ENCODE results near the gene CNOT6L.
"Not testable (repeated sequence)": the region's sequence is repeated elsewhere in the genome, so short reads cannot be mapped to it uniquely, and the experiment has no call there.

Gene CNOT6L

GRCh38 chr4:77795326-77795725 lies 23.8 kb downstream of the CNOT6L start:
- Histone ChIP-seq H3K36me3 (ENCODE audit: insufficient read depth, insufficient read length, low read length) (no peaks in the 10 kb centered on the region), H3K4me3 (ENCODE audit: insufficient read length, low read depth) (no peak overlapping the region), H3K9ac (ENCODE audit: insufficient read length, low read depth) (no peak overlapping the region), H3K9me3 (ENCODE audit: insufficient read depth, low read length) (no peaks in the 10 kb centered on the region), H3K27me3 (ENCODE audit: insufficient read depth, insufficient read length) (no peaks in the 10 kb centered on the region), H3K4me1 (ENCODE audit: insufficient read depth, insufficient read length) (no peaks in the 10 kb centered on the region)
- TF ChIP-seq SUZ12 (IDR thresholded peaks at IDR 0.05; ENCODE audit: extremely low read depth, insufficient read depth, insufficient read length) (no peak), ZNF274 (IDR thresholded peaks at IDR 0.05; ENCODE audit: low read depth, low read length) (no peak), YY1 (IDR thresholded peaks at IDR 0.05; ENCODE audit: insufficient read depth, insufficient read length) (no peak)
- DNase-seq (ENCODE audit: low read depth, low spot score): no peak

- no peak for DNase-seq (ENCODE audit: low read depth, low spot score)
- Histone ChIP-seq H3K4me1 (ENCODE audit: insufficient read depth, insufficient read length) (no peaks in the 10 kb centered on the region), H3K36me3 (ENCODE audit: insufficient read depth, insufficient read length, low read length) (no peaks in the 10 kb centered on the region), H3K9ac (ENCODE audit: insufficient read length, low read depth) (no peak overlapping the region), H3K9me3 (ENCODE audit: insufficient read depth, low read length) (no peaks in the 10 kb centered on the region), H3K4me3 (ENCODE audit: insufficient read length, low read depth) (no peak overlapping the region), H3K27me3 (ENCODE audit: insufficient read depth, insufficient read length) (no peaks in the 10 kb centered on the region)
- TF ChIP-seq SUZ12 (IDR thresholded peaks at IDR 0.05; ENCODE audit: extremely low read depth, insufficient read depth, insufficient read length) (no peak), ZNF274 (IDR thresholded peaks at IDR 0.05; ENCODE audit: low read depth, low read length) (no peak), YY1 (IDR thresholded peaks at IDR 0.05; ENCODE audit: insufficient read depth, insufficient read length) (no peak)
Observed at GRCh38 chr4:77790146-77790545, 29.0 kb downstream of the CNOT6L start.

GRCh38 chr4:77788990-77789389 lies 30.2 kb downstream of the CNOT6L start:
- no peaks in the 10 kb centered on the region for H3K4me1 ChIP-seq (ENCODE audit: insufficient read depth, insufficient read length)
- no peaks in the 10 kb centered on the region for H3K9me3 ChIP-seq (ENCODE audit: insufficient read depth, low read length)
- TF ChIP-seq SUZ12 (IDR thresholded peaks at IDR 0.05; ENCODE audit: extremely low read depth, insufficient read depth, insufficient read length) (no peak), YY1 (IDR thresholded peaks at IDR 0.05; ENCODE audit: insufficient read depth, insufficient read length) (no peak), ZNF274 (IDR thresholded peaks at IDR 0.05; ENCODE audit: low read depth, low read length) (no peak)
- H3K27me3 ChIP-seq (ENCODE audit: insufficient read depth, insufficient read length): no peaks in the 10 kb centered on the region
- no peak overlapping the region for H3K9ac ChIP-seq (ENCODE audit: insufficient read length, low read depth)
- no peak overlapping the region for H3K4me3 ChIP-seq (ENCODE audit: insufficient read length, low read depth)
- DNase-seq (ENCODE audit: low read depth, low spot score): no peak
- H3K36me3 ChIP-seq (ENCODE audit: insufficient read depth, insufficient read length, low read length): no peaks in the 10 kb centered on the region

GRCh38 chr4:77787969-77788368 lies 31.2 kb downstream of the CNOT6L start:
- DNase-seq (ENCODE audit: low read depth, low spot score): no peak
- no peaks in the 10 kb centered on the region for H3K9me3 ChIP-seq (ENCODE audit: insufficient read depth, low read length)
- H3K4me3 ChIP-seq (ENCODE audit: insufficient read length, low read depth): no peak overlapping the region
- no peaks in the 10 kb centered on the region for H3K27me3 ChIP-seq (ENCODE audit: insufficient read depth, insufficient read length)
- H3K36me3 ChIP-seq (ENCODE audit: insufficient read depth, insufficient read length, low read length): no peaks in the 10 kb centered on the region
- H3K9ac ChIP-seq (ENCODE audit: insufficient read length, low read depth): no peak overlapping the region
- TF ChIP-seq YY1 (IDR thresholded peaks at IDR 0.05; ENCODE audit: insufficient read depth, insufficient read length): no peak
- TF ChIP-seq ZNF274 (IDR thresholded peaks at IDR 0.05; ENCODE audit: low read depth, low read length): no peak
- TF ChIP-seq SUZ12 (IDR thresholded peaks at IDR 0.05; ENCODE audit: extremely low read depth, insufficient read depth, insufficient read length): no peak
- no peaks in the 10 kb centered on the region for H3K4me1 ChIP-seq (ENCODE audit: insufficient read depth, insufficient read length)

GRCh38 chr4:77785669-77786068 lies 33.5 kb downstream of the CNOT6L start:
- no peaks in the 10 kb centered on the region for H3K36me3 ChIP-seq (ENCODE audit: insufficient read depth, insufficient read length, low read length)
- no peak overlapping the region for H3K4me3 ChIP-seq (ENCODE audit: insufficient read length, low read depth)
- H3K9me3 ChIP-seq (ENCODE audit: insufficient read depth, low read length): no peaks in the 10 kb centered on the region
- DNase-seq (ENCODE audit: low read depth, low spot score): no peak
- TF ChIP-seq YY1 (IDR thresholded peaks at IDR 0.05; ENCODE audit: insufficient read depth, insufficient read length): no peak
- no peak for TF ChIP-seq SUZ12 (IDR thresholded peaks at IDR 0.05; ENCODE audit: extremely low read depth, insufficient read depth, insufficient read length)
- TF ChIP-seq ZNF274 (IDR thresholded peaks at IDR 0.05; ENCODE audit: low read depth, low read length): no peak
- H3K27me3 ChIP-seq (ENCODE audit: insufficient read depth, insufficient read length): no peaks in the 10 kb centered on the region
- H3K9ac ChIP-seq (ENCODE audit: insufficient read length, low read depth): no peak overlapping the region
- H3K4me1 ChIP-seq (ENCODE audit: insufficient read depth, insufficient read length): no peaks in the 10 kb centered on the region

GRCh38 chr4:77783895-77784294 lies 35.3 kb downstream of the CNOT6L start:
- H3K9me3 ChIP-seq (ENCODE audit: insufficient read depth, low read length): no peaks in the 10 kb centered on the region
- H3K9ac ChIP-seq (ENCODE audit: insufficient read length, low read depth): no peak overlapping the region
- H3K4me1 ChIP-seq (ENCODE audit: insufficient read depth, insufficient read length): no peaks in the 10 kb centered on the region
- H3K27me3 ChIP-seq (ENCODE audit: insufficient read depth, insufficient read length): no peaks in the 10 kb centered on the region
- DNase-seq (ENCODE audit: low read depth, low spot score): no peak
- no peak overlapping the region for H3K4me3 ChIP-seq (ENCODE audit: insufficient read length, low read depth)
- TF ChIP-seq ZNF274 (IDR thresholded peaks at IDR 0.05; ENCODE audit: low read depth, low read length) (no peak), YY1 (IDR thresholded peaks at IDR 0.05; ENCODE audit: insufficient read depth, insufficient read length) (no peak), SUZ12 (IDR thresholded peaks at IDR 0.05; ENCODE audit: extremely low read depth, insufficient read depth, insufficient read length) (no peak)
- no peaks in the 10 kb centered on the region for H3K36me3 ChIP-seq (ENCODE audit: insufficient read depth, insufficient read length, low read length)

- Histone ChIP-seq H3K27me3 (ENCODE audit: insufficient read depth, insufficient read length) (no peaks in the 10 kb centered on the region), H3K9ac (ENCODE audit: insufficient read length, low read depth) (no peak overlapping the region), H3K9me3 (ENCODE audit: insufficient read depth, low read length) (no peaks in the 10 kb centered on the region), H3K4me3 (ENCODE audit: insufficient read length, low read depth) (no peak overlapping the region), H3K4me1 (ENCODE audit: insufficient read depth, insufficient read length) (no peaks in the 10 kb centered on the region), H3K36me3 (ENCODE audit: insufficient read depth, insufficient read length, low read length) (no peaks in the 10 kb centered on the region)
- DNase-seq (ENCODE audit: low read depth, low spot score): no peak
- TF ChIP-seq ZNF274 (IDR thresholded peaks at IDR 0.05; ENCODE audit: low read depth, low read length) (no peak), SUZ12 (IDR thresholded peaks at IDR 0.05; ENCODE audit: extremely low read depth, insufficient read depth, insufficient read length) (no peak), YY1 (IDR thresholded peaks at IDR 0.05; ENCODE audit: insufficient read depth, insufficient read length) (no peak)
Observed at GRCh38 chr4:77782102-77782835, 36.9 kb downstream of the CNOT6L start.

GRCh38 chr4:77780762-77781161 lies 38.4 kb downstream of the CNOT6L start:
- not testable (repeated sequence) for H3K36me3 ChIP-seq (ENCODE audit: insufficient read depth, insufficient read length, low read length); H3K9me3 ChIP-seq (ENCODE audit: insufficient read depth, low read length); H3K4me1 ChIP-seq (ENCODE audit: insufficient read depth, insufficient read length); H3K9ac ChIP-seq (ENCODE audit: insufficient read length, low read depth); H3K27me3 ChIP-seq (ENCODE audit: insufficient read depth, insufficient read length); H3K4me3 ChIP-seq (ENCODE audit: insufficient read length, low read depth); DNase-seq (ENCODE audit: low read depth, low spot score)
